Neural progenitor cell (in vitro differentiated cells): Measurements from ENCODE around the gene MARCHF6. TPM values are rescaled to one million over a fixed set of nuclear protein-coding genes. Genes with fewer than 3 reads are reported as not detected.

ENCODE experiments used
- DNase-seq: peaks from one replicate; pipeline ENCODE4 v3.0.0-alpha.2; 2016; ENCODE audit warnings: low spot score
- H2AFZ ChIP-seq: fragments of 200-600 bp; sonication (generic); replicated peaks from 2 replicates; pipeline ENCODE4 v1.6.1; 2016; ENCODE audit warnings: antibody characterized with exemption
- H3F3A ChIP-seq: fragments of 200-600 bp; sonication (generic); 2 replicates; pipeline ENCODE4 v1.6.1; 2016; ENCODE audit warnings: antibody characterized with exemption, low read depth
- H3K27ac ChIP-seq: fragments of 200-600 bp; sonication (generic); 2 replicates; pipeline ENCODE4 v1.5.1; 2016; ENCODE audit warnings: mild to moderate bottlenecking
- H3K27me3 ChIP-seq: fragments of 200-600 bp; sonication (generic); 2 replicates; pipeline ENCODE4 v1.6.1; 2016; ENCODE audit warnings: mild to moderate bottlenecking, moderate library complexity
- H3K36me3 ChIP-seq: fragments of 200-600 bp; sonication (generic); 2 replicates; pipeline ENCODE4 v1.5.1; 2016
- H3K4me1 ChIP-seq: fragments of 200-600 bp; sonication (generic); 2 replicates; pipeline ENCODE4 v1.6.1; 2016; ENCODE audit warnings: mixed run types
- H3K4me2 ChIP-seq: fragments of 200-600 bp; sonication (generic); 2 replicates; pipeline ENCODE4 v1.6.1; 2016
- H3K4me3 ChIP-seq: fragments of 200-600 bp; sonication (generic); 2 replicates; pipeline ENCODE4 v1.5.1; 2016
- H3K79me2 ChIP-seq: fragments of 200-600 bp; sonication (generic); 2 replicates; pipeline ENCODE4 v1.6.1; 2016; ENCODE audit warnings: low read depth
- H3K9ac ChIP-seq: fragments of 200-600 bp; sonication (generic); 2 replicates; pipeline ENCODE4 v1.6.1; 2016
- H3K9me3 ChIP-seq: fragments of 200-600 bp; sonication (generic); 2 replicates; pipeline ENCODE4 v1.5.1; 2016; ENCODE audit warnings: low read depth
- H4K20me1 ChIP-seq: fragments of 200-600 bp; sonication (generic); 2 replicates; pipeline ENCODE4 v1.6.1; 2016; ENCODE audit warnings: low read depth
- H3K27ac Mint-ChIP-seq: 3 replicates; pipeline ENCODE4 v1.8.0; 2021; ENCODE audit warnings: mixed read lengths
- H3K27me3 Mint-ChIP-seq: 2 replicates; pipeline ENCODE4 v1.8.0; 2022; ENCODE audit warnings: low read depth, mild to moderate bottlenecking, inconsistent platforms, moderate library complexity, mixed read lengths; ENCODE audit not compliant: insufficient read depth
- H3K36me3 Mint-ChIP-seq: 3 replicates; pipeline ENCODE4 v1.8.0; 2021; ENCODE audit warnings: mixed read lengths
- H3K4me1 Mint-ChIP-seq: 3 replicates; pipeline ENCODE4 v1.8.0; 2021; ENCODE audit warnings: mixed read lengths
- H3K4me3 Mint-ChIP-seq: 3 replicates; pipeline ENCODE4 v1.8.0; 2021; ENCODE audit warnings: mild to moderate bottlenecking, moderate library complexity, mixed read lengths
- H3K9me3 Mint-ChIP-seq: 3 replicates; pipeline ENCODE4 v1.8.0; 2020; ENCODE audit warnings: mixed read lengths
- CTCF ChIP-seq: fragments of 200-600 bp; sonication (generic); IDR thresholded peaks from 2 replicates; pipeline ENCODE4 v1.5.1; 2017; ENCODE audit warnings: antibody characterized with exemption, mild to moderate bottlenecking
- EZH2 ChIP-seq: fragments of 200-600 bp; sonication (generic); IDR thresholded peaks from 2 replicates; pipeline ENCODE4 v1.6.1; 2017; ENCODE audit warnings: antibody characterized with exemption, mild to moderate bottlenecking, moderate library complexity
- EZH2phosphoT487 ChIP-seq: fragments of 200-600 bp; sonication (generic); IDR thresholded peaks from 2 replicates; pipeline ENCODE4 v1.6.1; 2017; ENCODE audit warnings: antibody characterized with exemption
- total RNA-seq: library from RNA; depleted of rRNA; stranded (reverse); fragments of >200 nt; gene quantifications from 2 replicates; pipeline ENCODE4 v1.2.3, GENCODE V29; 2015; ENCODE audit warnings: low replicate concordance

Gene MARCHF6
- total RNA-seq, 1 donor from 2014 or later = 151 TPM

- Mint-ChIP-seq H3K4me1 (peaks cover 17% of the 10 kb centered on the region), H3K27ac (no peak overlapping the region), H3K36me3 (peaks cover 44% of the 10 kb centered on the region), H3K4me3 (no peak overlapping the region), H3K27me3 (peaks cover 5% of the 10 kb centered on the region), H3K9me3 (peaks cover 31% of the 10 kb centered on the region)
- H3K9ac ChIP-seq = no peak overlapping the region
- peaks cover 100% of the 10 kb centered on the region for H3K79me2 ChIP-seq
- no peaks in the 10 kb centered on the region for H3K9me3 ChIP-seq
- H4K20me1 ChIP-seq = peaks cover 91% of the 10 kb centered on the region
- no peak for DNase-seq
- no peaks in the 10 kb centered on the region for H3K36me3 ChIP-seq
- no peak overlapping the region for H2AFZ ChIP-seq
- no peaks in the 10 kb centered on the region for H3K27me3 ChIP-seq
- H3K4me2 ChIP-seq = no peak overlapping the region
- no peak for TF ChIP-seq CTCF
- TF ChIP-seq EZH2phosphoT487 = no peak
- TF ChIP-seq EZH2 = no peak
- H3F3A ChIP-seq = peaks cover 5% of the 10 kb centered on the region
- H3K4me3 ChIP-seq = no peak overlapping the region
- no peak overlapping the region for H3K27ac ChIP-seq
- peaks cover 15% of the 10 kb centered on the region for H3K4me1 ChIP-seq
These were observed 5.5 kb downstream of the MARCHF6 start for GRCh38 chr5:10358999-10359398.

- H2AFZ ChIP-seq = no peak overlapping the region
- Mint-ChIP-seq H3K4me1 (peaks cover 8% of the 10 kb centered on the region), H3K9me3 (peaks cover 37% of the 10 kb centered on the region), H3K27me3 (peaks cover 2% of the 10 kb centered on the region), H3K36me3 (peaks cover 56% of the 10 kb centered on the region), H3K27ac (no peak overlapping the region), H3K4me3 (no peak overlapping the region)
- no peak overlapping the region for H3K27ac ChIP-seq
- H3K4me3 ChIP-seq = no peak overlapping the region
- TF ChIP-seq EZH2 = no peak
- TF ChIP-seq EZH2phosphoT487 = no peak
- no peak for TF ChIP-seq CTCF
- H3K9me3 ChIP-seq = no peaks in the 10 kb centered on the region
- no peaks in the 10 kb centered on the region for H3K36me3 ChIP-seq
- H3K4me2 ChIP-seq = no peak overlapping the region
- peaks cover 93% of the 10 kb centered on the region for H4K20me1 ChIP-seq
- H3K27me3 ChIP-seq = no peaks in the 10 kb centered on the region
- DNase-seq = no peak
- peaks cover 100% of the 10 kb centered on the region for H3K79me2 ChIP-seq
- peaks cover 8% of the 10 kb centered on the region for H3K4me1 ChIP-seq
- no peaks in the 10 kb centered on the region for H3F3A ChIP-seq
- no peak overlapping the region for H3K9ac ChIP-seq
These were observed 7.2 kb downstream of the MARCHF6 start for GRCh38 chr5:10360686-10361085.

GRCh38 chr5:10363519-10364185, 10.2 kb downstream of the MARCHF6 start:
- TF ChIP-seq EZH2 (no peak), EZH2phosphoT487 (no peak), CTCF (no peak)
- no peaks in the 10 kb centered on the region for H3K9me3 ChIP-seq
- Mint-ChIP-seq H3K27me3 (peaks cover 2% of the 10 kb centered on the region), H3K36me3 (peaks cover 60% of the 10 kb centered on the region), H3K4me3 (no peak overlapping the region), H3K4me1 (no peaks in the 10 kb centered on the region), H3K27ac (no peak overlapping the region), H3K9me3 (peaks cover 51% of the 10 kb centered on the region)
- H3K27ac ChIP-seq = no peak overlapping the region
- no peak overlapping the region for H2AFZ ChIP-seq
- peaks cover 100% of the 10 kb centered on the region for H3K79me2 ChIP-seq
- H4K20me1 ChIP-seq = peaks cover 93% of the 10 kb centered on the region
- no peak overlapping the region for H3K4me2 ChIP-seq
- H3F3A ChIP-seq = no peaks in the 10 kb centered on the region
- no peaks in the 10 kb centered on the region for H3K27me3 ChIP-seq
- H3K9ac ChIP-seq = no peak overlapping the region
- no peaks in the 10 kb centered on the region for H3K36me3 ChIP-seq
- H3K4me1 ChIP-seq = no peaks in the 10 kb centered on the region
- DNase-seq = no peak
- H3K4me3 ChIP-seq = no peak overlapping the region
